Measurements from ENCODE around the gene CCR6. TPM values are rescaled to one million over a fixed set of nuclear protein-coding genes. Genes with fewer than 3 reads are reported as not detected.

CCR6 gene
- total and polyA plus RNA-seq, 2 of the 13 experiments (the other 11 are each of a cell fraction or from before 2014, with no cell fraction given): 4.5 to 8.7 TPM

DNA sequence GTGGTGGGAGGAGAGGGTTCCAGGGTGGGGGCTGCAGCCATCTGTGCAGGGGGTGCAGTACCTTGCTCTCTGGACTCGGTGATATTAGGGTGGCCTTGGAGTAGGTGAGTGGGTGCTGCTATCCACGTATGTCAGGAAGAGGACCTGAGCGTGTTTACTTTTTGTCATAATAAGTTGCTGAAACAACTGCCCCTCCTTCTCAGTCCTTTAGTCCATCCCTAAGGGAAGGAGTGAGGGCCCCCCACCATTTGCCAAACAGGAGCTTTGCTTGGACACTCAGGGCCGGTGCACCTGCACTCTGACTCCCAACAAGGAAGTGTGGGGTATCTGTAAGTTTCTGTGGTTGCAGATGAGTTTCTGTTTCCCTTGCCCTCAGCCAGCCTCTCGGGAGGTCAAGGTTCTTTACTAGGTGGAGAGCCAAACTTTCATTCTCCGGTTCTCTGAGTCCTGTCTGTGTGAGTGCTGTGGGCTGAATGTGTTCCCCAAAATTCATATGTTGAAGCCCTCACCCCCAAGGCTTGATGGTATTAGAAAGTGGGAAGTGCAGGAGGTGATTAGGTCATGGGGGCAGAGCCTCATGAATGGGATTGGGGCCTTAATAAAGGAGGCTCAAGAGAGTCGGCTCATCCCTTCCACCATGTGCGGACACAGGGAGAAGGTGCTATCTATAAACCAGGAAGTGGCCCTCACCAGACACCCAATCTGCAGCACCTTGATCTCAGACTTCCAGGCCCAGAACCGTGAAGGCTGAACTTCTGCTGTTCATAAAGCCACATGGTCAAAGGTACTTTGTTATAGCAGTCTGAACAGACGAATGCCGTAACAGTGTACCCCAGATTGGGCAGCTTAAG lies 19.6 kb upstream of the CCR6 start (continued):
- TF ChIP-seq, protein P1, sequence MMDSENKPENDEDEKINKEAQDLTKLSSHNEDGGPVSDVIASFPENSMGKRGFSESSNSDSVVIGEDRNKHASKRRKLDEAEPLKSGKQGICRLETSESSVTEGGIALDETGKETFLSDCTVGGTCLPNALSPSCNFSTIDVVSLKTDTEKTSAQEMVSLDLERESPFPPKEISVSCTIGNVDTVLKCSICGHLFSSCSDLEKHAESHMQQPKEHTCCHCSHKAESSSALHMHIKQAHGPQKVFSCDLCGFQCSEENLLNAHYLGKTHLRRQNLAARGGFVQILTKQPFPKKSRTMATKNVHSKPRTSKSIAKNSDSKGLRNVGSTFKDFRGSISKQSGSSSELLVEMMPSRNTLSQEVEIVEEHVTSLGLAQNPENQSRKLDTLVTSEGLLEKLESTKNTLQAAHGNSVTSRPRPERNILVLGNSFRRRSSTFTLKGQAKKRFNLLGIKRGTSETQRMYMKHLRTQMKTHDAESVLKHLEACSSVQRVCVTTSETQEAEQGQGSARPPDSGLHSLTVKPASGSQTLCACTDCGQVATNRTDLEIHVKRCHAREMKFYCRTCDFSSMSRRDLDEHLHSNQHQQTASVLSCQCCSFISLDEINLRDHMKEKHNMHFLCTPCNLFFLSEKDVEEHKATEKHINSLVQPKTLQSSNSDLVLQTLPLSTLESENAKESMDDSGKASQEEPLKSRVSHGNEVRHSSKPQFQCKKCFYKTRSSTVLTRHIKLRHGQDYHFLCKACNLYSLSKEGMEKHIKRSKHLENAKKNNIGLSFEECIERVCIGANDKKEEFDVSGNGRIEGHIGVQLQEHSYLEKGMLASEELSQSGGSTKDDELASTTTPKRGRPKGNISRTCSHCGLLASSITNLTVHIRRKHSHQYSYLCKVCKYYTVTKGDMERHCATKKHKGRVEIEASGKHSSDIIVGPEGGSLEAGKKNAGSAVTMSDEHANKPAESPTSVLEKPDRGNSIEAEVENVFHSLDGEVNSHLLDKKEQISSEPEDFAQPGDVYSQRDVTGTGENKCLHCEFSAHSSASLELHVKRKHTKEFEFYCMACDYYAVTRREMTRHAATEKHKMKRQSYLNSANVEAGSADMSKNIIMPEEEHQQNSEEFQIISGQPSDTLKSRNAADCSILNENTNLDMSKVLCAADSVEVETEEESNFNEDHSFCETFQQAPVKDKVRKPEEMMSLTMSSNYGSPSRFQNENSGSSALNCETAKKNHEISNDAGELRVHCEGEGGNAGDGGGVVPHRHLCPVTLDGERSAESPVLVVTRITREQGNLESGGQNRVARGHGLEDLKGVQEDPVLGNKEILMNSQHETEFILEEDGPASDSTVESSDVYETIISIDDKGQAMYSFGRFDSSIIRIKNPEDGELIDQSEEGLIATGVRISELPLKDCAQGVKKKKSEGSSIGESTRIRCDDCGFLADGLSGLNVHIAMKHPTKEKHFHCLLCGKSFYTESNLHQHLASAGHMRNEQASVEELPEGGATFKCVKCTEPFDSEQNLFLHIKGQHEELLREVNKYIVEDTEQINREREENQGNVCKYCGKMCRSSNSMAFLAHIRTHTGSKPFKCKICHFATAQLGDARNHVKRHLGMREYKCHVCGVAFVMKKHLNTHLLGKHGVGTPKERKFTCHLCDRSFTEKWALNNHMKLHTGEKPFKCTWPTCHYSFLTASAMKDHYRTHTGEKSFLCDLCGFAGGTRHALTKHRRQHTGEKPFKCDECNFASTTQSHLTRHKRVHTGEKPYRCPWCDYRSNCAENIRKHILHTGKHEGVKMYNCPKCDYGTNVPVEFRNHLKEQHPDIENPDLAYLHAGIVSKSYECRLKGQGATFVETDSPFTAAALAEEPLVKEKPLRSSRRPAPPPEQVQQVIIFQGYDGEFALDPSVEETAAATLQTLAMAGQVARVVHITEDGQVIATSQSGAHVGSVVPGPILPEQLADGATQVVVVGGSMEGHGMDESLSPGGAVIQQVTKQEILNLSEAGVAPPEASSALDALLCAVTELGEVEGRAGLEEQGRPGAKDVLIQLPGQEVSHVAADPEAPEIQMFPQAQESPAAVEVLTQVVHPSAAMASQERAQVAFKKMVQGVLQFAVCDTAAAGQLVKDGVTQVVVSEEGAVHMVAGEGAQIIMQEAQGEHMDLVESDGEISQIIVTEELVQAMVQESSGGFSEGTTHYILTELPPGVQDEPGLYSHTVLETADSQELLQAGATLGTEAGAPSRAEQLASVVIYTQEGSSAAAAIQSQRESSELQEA (CRISPR knock-in tag; IDR thresholded peaks at IDR 0.05; ENCODE audit: not compliant biosample characterization): peak; percentile 38
- TF ChIP-seq ZNF274 (CRISPR knock-in tag; IDR thresholded peaks at IDR 0.05) (0 out of 2 replicates have a peak, but pooled peaks have one; percentile 26), HDAC1 (CRISPR knock-in tag; IDR thresholded peaks at IDR 0.05) (0 out of 2 replicates have a peak, but pooled peaks have one; percentile 10), ZNF160 (CRISPR knock-in tag; IDR thresholded peaks at IDR 0.05) (0 out of 2 replicates have a peak, but pooled peaks have one; percentile 61), NR2F6 (IDR thresholded peaks at IDR 0.05) (peak; percentile 53; the same call in 1 of the 2 replicates), NR2F6 (CRISPR knock-in tag; IDR thresholded peaks at IDR 0.05) (0 out of 2 replicates have a peak, but pooled peaks have one; percentile 42), KDM6A (CRISPR knock-in tag; IDR thresholded peaks at IDR 0.05; ENCODE audit: low read depth) (0 out of 2 replicates have a peak, but pooled peaks have one; percentile 6), SP5 (CRISPR knock-in tag; IDR thresholded peaks at IDR 0.05; ENCODE audit: borderline replicate concordance, low read depth) (peak; percentile 84), KMT2A (CRISPR knock-in tag; IDR thresholded peaks at IDR 0.05) (0 out of 2 replicates have a peak, but pooled peaks have one; percentile 5), HNF4G (IDR thresholded peaks at IDR 0.05; ENCODE audit: borderline replicate concordance, low read depth, low read length) (peak; percentile 73), HNF4G (CRISPR knock-in tag; IDR thresholded peaks at IDR 0.05; ENCODE audit: borderline replicate concordance, low read depth) (no peak; the same call in 1 of the 2 replicates), PHF5A (CRISPR knock-in tag; IDR thresholded peaks at IDR 0.05; ENCODE audit: low read depth, unreplicated experiment) (peak; percentile 20), MAZ (IDR thresholded peaks at IDR 0.05; ENCODE audit: borderline replicate concordance, low read depth, low read length) (no peak), MAZ (CRISPR knock-in tag; IDR thresholded peaks at IDR 0.05; ENCODE audit: low read depth) (0 out of 2 replicates have a peak, but pooled peaks have one; percentile 26), MZF1 (CRISPR knock-in tag; IDR thresholded peaks at IDR 0.05; ENCODE audit: borderline replicate concordance) (no peak), ZBTB38 (CRISPR knock-in tag; IDR thresholded peaks at IDR 0.05) (peak; percentile 35; the same call in 1 of the 2 replicates)
- TF ChIP-seq, protein P2, sequence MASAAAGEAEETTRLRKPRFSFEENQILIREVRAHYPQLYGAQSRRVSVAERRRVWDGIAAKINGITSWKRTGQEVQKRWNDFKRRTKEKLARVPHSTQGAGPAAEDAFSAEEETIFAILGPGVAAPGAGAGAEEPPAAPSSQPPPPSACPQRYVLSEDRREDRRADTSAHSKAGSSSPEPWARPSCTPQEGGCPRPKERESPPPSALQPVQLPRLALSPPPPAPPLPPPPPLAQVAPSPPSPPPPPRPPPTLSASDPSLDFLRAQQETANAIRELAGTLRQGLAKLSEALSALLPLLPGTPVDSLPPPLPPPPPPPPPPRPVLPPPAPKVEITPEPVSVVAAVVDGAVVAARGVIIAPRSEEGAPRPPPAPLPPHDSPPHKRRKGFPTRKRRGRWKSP (CRISPR knock-in tag; IDR thresholded peaks at IDR 0.05): 0 out of 2 replicates have a peak, but pooled peaks have one; percentile 30
- TF ChIP-seq, protein P3, sequence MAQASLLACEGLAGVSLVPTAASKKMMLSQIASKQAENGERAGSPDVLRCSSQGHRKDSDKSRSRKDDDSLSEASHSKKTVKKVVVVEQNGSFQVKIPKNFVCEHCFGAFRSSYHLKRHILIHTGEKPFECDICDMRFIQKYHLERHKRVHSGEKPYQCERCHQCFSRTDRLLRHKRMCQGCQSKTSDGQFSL (CRISPR knock-in tag; IDR thresholded peaks at IDR 0.05): no peak
- TF ChIP-seq, protein P4, sequence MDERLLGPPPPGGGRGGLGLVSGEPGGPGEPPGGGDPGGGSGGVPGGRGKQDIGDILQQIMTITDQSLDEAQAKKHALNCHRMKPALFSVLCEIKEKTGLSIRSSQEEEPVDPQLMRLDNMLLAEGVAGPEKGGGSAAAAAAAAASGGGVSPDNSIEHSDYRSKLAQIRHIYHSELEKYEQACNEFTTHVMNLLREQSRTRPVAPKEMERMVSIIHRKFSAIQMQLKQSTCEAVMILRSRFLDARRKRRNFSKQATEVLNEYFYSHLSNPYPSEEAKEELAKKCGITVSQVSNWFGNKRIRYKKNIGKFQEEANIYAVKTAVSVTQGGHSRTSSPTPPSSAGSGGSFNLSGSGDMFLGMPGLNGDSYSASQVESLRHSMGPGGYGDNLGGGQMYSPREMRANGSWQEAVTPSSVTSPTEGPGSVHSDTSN (CRISPR knock-in tag; IDR thresholded peaks at IDR 0.05): no peak

Data from HepG2 (cell line).